Measurements from ENCODE around the gene DCLRE1B. TPM values are rescaled to one million over a fixed set of nuclear protein-coding genes. Genes with fewer than 3 reads are reported as not detected.

DCLRE1B gene
- total and polyA plus RNA-seq, 9 of the 15 experiments (the other 6 are each of a cell fraction or from before 2014, with no cell fraction given), result 10.6 to 28.8 (median 17.2) TPM

DNA sequence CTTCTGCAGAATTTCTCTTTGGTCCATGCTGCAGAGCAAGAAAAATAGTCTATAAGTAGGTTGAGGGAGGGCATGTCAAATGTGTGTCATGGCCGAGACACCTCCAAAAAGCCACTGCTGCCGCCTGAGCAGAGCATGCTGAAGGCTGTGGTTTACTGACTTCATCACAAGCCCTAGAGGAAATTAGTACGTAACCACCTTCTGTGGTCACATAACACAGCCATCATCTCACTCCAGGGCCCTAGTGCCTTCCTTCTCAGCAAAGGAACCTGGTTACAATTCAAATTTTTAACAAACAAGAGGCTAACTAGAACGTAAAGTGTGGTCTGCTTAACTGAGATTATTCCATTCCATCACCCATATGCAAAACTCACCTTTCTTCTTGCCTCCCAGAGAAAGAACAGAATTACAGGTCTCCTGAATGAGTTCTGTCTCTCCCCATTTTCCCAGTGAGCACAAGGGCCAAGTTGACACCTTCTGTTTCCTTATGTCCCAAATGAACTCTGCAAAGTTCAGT, 33.5 kb upstream of the DCLRE1B start, which contains the start of gene PTPN22:
Gene PTPN22, minus strand, starts transcription at position 116 of the 517 bp plus-strand sequence.
- ATAC-seq (peak; percentile 81), DNase-seq (ENCODE audit: extremely low read depth in 1 of 4, low spot score in 3 of 4) (peak in 1 of 4 experiments; percentile 65), FAIRE-seq (peak; percentile 73)
- Histone ChIP-seq H3K9me1 (ENCODE audit: control insufficient read depth, insufficient read depth, low read length) (no peaks in the 10 kb centered on the region), H2AFZ (ENCODE audit: low read depth, low read length) (peak within 1 kb of the TSS; percentile 90), H3K4me2 (ENCODE audit: insufficient read depth, low read length) (peak within 1 kb of the TSS; percentile 10; the same call in 1 of the 2 replicates), H3K4me1 (replicated peaks in 1 of 2; ENCODE audit: control insufficient read depth in 2 of 2, insufficient read depth in 2 of 2, low read length in 2 of 2) (peaks cover 0 to 32% of the 10 kb centered on the region in 2 experiments; a peak in 4 of 5 replicates), H3K36me3 (ENCODE audit: control insufficient read depth, insufficient read depth, low read length) (no peaks in the 10 kb centered on the region), H3K9ac (ENCODE audit: insufficient read depth in 1 of 2, low read depth in 2 of 2, low read length in 2 of 2) (no peak within 1 kb of the TSS; a peak in 1 of 4 replicates), H4K20me1 (replicated peaks; ENCODE audit: control insufficient read depth, insufficient read depth, low read length) (no peaks in the 10 kb centered on the region), H3K79me2 (ENCODE audit: control insufficient read depth, insufficient read depth, low read length) (no peaks in the 10 kb centered on the region), H3K27me3 (ENCODE audit: control insufficient read depth in 2 of 2, insufficient read depth in 2 of 2, low read length in 2 of 2) (no peaks in the 10 kb centered on the region), H3K4me3 (no peak within 1 kb of the TSS), H3K27ac (ENCODE audit: extremely low read depth, low read depth, low read length) (peak within 1 kb of the TSS; percentile 37; the same call in 2 of the 3 replicates), H3K9me3 (replicated peaks; ENCODE audit: control insufficient read depth, insufficient read depth, low read depth, low read length) (no peaks in the 10 kb centered on the region)
- no TSS peak for BruUV-seq (replicated peaks)
- 24% methylated on average over 4 of the region's 4 CpGs for WGBS (ENCODE audit: insufficient coverage, low coverage, missing lambda C conversion rate)
- intact Hi-C loops (cut with micrococcal nuclease), result no loop called here
- ChIA-PET CTCF (ENCODE audit: low intra/inter-chr PET ratio) (no interaction called here), POLR2A (interaction anchor here (0.9 to 1.1 kb wide), 3 partner anchors 9 to 75 kb away, joined by 3 to 4 read pairs (median 4); no protein-coding TSS in a partner anchor)
- in situ Hi-C loops (cut with MboI), result no loop called here
- TF ChIP-seq, protein P1, sequence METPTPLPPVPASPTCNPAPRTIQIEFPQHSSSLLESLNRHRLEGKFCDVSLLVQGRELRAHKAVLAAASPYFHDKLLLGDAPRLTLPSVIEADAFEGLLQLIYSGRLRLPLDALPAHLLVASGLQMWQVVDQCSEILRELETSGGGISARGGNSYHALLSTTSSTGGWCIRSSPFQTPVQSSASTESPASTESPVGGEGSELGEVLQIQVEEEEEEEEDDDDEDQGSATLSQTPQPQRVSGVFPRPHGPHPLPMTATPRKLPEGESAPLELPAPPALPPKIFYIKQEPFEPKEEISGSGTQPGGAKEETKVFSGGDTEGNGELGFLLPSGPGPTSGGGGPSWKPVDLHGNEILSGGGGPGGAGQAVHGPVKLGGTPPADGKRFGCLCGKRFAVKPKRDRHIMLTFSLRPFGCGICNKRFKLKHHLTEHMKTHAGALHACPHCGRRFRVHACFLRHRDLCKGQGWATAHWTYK (CRISPR knock-in tag; IDR thresholded peaks at IDR 0.05), result 0 out of 2 replicates have a peak, but pooled peaks have one; percentile 48
- TF ChIP-seq, protein P2, sequence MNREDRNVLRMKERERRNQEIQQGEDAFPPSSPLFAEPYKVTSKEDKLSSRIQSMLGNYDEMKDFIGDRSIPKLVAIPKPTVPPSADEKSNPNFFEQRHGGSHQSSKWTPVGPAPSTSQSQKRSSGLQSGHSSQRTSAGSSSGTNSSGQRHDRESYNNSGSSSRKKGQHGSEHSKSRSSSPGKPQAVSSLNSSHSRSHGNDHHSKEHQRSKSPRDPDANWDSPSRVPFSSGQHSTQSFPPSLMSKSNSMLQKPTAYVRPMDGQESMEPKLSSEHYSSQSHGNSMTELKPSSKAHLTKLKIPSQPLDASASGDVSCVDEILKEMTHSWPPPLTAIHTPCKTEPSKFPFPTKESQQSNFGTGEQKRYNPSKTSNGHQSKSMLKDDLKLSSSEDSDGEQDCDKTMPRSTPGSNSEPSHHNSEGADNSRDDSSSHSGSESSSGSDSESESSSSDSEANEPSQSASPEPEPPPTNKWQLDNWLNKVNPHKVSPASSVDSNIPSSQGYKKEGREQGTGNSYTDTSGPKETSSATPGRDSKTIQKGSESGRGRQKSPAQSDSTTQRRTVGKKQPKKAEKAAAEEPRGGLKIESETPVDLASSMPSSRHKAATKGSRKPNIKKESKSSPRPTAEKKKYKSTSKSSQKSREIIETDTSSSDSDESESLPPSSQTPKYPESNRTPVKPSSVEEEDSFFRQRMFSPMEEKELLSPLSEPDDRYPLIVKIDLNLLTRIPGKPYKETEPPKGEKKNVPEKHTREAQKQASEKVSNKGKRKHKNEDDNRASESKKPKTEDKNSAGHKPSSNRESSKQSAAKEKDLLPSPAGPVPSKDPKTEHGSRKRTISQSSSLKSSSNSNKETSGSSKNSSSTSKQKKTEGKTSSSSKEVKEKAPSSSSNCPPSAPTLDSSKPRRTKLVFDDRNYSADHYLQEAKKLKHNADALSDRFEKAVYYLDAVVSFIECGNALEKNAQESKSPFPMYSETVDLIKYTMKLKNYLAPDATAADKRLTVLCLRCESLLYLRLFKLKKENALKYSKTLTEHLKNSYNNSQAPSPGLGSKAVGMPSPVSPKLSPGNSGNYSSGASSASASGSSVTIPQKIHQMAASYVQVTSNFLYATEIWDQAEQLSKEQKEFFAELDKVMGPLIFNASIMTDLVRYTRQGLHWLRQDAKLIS (CRISPR knock-in tag; IDR thresholded peaks at IDR 0.05), result no peak
- TF ChIP-seq YY1 (IDR thresholded peaks at IDR 0.05; ENCODE audit: borderline replicate concordance in 1 of 3, control insufficient read depth in 1 of 3, extremely low read depth in 1 of 3, insufficient read depth in 3 of 3, insufficient read length in 1 of 3, insufficient replicate concordance in 2 of 3, low read depth in 1 of 3, low read length in 2 of 3) (peak in 1 of 3 experiments; percentile 70), POLR2AphosphoS5 (IDR thresholded peaks at IDR 0.05; ENCODE audit: control insufficient read depth, insufficient read depth, low read depth, low read length) (no peak), ZNF212 (CRISPR knock-in tag; IDR thresholded peaks at IDR 0.05) (no peak), RFX1 (IDR thresholded peaks at IDR 0.05) (no peak), ZFP30 (CRISPR knock-in tag; IDR thresholded peaks at IDR 0.05; ENCODE audit: borderline replicate concordance) (no peak)
- TF ChIP-seq, protein P3, sequence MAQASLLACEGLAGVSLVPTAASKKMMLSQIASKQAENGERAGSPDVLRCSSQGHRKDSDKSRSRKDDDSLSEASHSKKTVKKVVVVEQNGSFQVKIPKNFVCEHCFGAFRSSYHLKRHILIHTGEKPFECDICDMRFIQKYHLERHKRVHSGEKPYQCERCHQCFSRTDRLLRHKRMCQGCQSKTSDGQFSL (CRISPR knock-in tag; IDR thresholded peaks at IDR 0.05), result no peak
- TF ChIP-seq, protein P3 (tag; IDR thresholded peaks at IDR 0.05), result no peak
- TF ChIP-seq, protein P4, sequence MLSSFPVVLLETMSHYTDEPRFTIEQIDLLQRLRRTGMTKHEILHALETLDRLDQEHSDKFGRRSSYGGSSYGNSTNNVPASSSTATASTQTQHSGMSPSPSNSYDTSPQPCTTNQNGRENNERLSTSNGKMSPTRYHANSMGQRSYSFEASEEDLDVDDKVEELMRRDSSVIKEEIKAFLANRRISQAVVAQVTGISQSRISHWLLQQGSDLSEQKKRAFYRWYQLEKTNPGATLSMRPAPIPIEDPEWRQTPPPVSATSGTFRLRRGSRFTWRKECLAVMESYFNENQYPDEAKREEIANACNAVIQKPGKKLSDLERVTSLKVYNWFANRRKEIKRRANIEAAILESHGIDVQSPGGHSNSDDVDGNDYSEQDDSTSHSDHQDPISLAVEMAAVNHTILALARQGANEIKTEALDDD (IDR thresholded peaks at IDR 0.05), result peak; percentile 78

All from K562 (cell line).